VCaP (cell line): Measurements from ENCODE around the gene CHI3L1.

Experiments used
- H3K27ac ChIP-seq: fragments of 450-650 bp; 2 replicates; pipeline ENCODE4 v1.5.1; 2017
- CTCF ChIP-seq: fragments of 450-650 bp; conservative IDR thresholded peaks from 2 replicates; pipeline ENCODE4 v1.5.1; 2017; ENCODE audit warnings: mild to moderate bottlenecking, moderate library complexity

CHI3L1 gene

GRCh38 chr1:203142684-203143408 is 43.7 kb downstream of the CHI3L1 start:
- no peak overlapping the region for H3K27ac ChIP-seq
- TF ChIP-seq CTCF, result no peak

GRCh38 chr1:203142124-203142523 is 44.4 kb downstream of the CHI3L1 start:
- TF ChIP-seq CTCF, result no peak
- no peak overlapping the region for H3K27ac ChIP-seq

DNA sequence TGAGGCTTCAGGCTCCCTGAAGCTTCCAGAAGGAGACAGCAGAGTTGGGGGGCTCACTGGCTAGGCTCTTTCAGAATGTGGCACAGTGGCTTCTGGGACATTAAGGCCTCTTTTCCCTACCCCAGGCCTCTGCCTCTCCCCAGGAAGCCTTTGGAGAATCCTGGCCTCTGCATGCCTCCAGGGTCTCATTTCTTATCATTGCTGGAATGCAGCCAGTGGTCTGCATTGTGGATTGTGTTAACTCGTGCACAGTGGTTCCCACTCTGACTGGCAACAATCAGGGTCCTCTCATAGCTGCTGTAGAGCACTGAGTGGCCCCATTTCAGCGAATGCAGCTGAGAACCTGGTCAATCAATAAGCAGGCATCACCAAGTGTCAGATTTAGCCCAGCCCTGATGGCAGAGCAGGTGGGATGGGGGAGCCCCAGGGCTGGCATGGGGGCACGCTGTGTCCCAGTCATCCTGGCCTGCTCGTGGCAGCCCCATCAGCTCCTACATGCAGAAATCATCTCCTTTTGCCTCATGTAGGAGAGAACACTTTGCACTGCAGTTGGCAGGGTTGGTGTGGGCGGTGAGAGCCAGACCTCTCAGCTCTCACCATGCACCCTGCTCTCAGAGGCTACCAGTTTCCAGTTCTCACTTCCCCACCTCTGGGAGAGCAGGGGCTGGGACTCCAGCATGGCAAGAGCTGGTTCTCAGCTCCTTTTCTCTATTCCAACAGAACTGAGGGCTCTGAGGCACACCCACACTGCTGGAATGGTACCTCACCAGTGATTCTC is 45.6 kb downstream of the CHI3L1 start:
- no peak for TF ChIP-seq CTCF

DNA sequence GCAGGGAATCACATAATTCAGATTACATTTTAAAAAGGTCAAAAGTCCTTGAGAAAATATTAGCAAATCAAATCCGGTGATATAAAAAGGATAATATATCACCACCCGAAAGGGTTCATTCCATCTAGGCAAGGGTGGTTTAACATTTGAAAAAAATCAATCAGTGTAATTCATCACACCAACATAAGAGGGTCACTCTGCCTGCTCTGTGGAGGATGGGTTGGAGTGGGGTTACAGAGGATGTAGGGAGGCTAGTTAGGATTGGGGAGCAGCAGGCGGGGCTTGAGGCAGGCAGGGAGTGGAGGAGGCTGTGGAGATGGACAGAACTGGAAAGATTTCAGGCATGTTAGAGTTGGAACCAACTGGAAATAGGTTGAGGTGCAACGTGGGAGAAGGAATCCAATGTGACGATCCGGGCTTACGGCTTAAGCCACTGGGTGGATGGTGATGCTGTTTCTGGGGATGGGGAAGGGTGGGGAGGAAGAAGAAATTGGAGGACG is 46.5 kb downstream of the CHI3L1 start:
- no peak overlapping the region for H3K27ac ChIP-seq
- no peak for TF ChIP-seq CTCF

More for the DNA sequence above, 45.6 kb downstream of the CHI3L1 start:
- no peak overlapping the region for H3K27ac ChIP-seq

DNA sequence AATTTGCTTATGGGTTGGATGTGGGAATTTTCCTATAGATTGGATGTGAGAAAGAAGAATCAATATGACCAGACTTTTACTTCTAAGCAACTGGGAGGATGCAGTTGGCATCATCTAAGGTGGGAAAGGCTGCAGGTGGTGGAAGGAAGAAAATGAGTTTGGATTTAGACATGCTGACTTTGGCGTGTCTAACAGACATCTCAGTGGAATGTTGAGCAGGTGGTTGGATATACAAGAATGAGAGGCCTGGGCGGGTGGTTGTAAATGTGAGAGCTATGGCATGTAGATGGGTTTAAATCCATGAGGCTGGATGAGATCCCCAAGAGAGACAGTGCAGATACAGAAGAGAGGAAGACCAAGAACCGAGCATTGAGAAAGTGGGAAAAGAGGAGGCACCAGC is 48.4 kb downstream of the CHI3L1 start:
- no peak for TF ChIP-seq CTCF
- no peak overlapping the region for H3K27ac ChIP-seq

DNA sequence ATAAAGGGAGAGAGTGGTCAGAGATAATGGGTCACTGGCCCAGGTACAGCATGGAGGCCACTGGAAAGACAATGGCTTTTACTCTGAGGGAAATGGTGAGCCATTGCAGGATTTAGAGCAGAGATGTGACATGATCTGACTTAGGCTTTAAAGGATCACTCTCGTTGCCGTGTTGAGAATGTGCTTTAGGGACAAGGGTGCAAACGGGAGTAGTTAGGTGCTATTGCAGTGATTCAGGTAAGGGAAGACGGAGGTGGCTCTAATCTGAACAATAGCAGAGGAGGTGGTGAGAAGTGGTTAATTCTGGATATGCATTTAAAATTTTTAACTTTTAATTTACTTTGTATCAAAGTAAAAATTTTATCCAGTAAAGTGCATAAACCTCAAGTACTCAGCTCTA is 49.2 kb downstream of the CHI3L1 start:
- no peak for TF ChIP-seq CTCF

GRCh38 chr1:203136409-203137042 is 50.0 kb downstream of the CHI3L1 start:
- H3K27ac ChIP-seq, result no peak overlapping the region
- no peak for TF ChIP-seq CTCF

More for the DNA sequence above, 49.2 kb downstream of the CHI3L1 start:
- no peak overlapping the region for H3K27ac ChIP-seq
